Spleen (tissue), 7 donors: ENCODE data around the gene SWI5.

ENCODE experiments used
- POLR2A ChIP-seq, 3 donors: fragments of 450-650 bp; IDR thresholded peaks; one replicate each; pipeline ENCODE4 v1.5.1; 2017; ENCODE audit warnings: antibody characterized with exemption in 3 of 3, mild to moderate bottlenecking in 1 of 3
- POLR2AphosphoS5 ChIP-seq, 3 donors: sonication (generic); formaldehyde crosslinking; IDR thresholded peaks; one replicate each; pipeline ENCODE4 v1.5.1; 2017; ENCODE audit warnings: antibody characterized with exemption in 3 of 3
- TF ChIP-seq, protein P1 (sequence below), 11 experiments: fragments of 200-600 bp in 7 of 11; fragments of 450-650 bp in 4 of 11; sonication (generic) in 4 of 11; IDR thresholded peaks in 8 of 11; conservative IDR thresholded peaks in 3 of 11; 1 replicate in 7 of 11; 2 replicates in 4 of 11; pipeline versions ENCODE4 v1.4.0 to v1.8.0; 2016 to 2021; ENCODE audit warnings: antibody characterized with exemption in 11 of 11, inconsistent platforms in 4 of 11, mild to moderate bottlenecking in 1 of 11
- donor health status: DM: no; HTN: no; CAD: no; lungs with moderate emphysema.
- donor health status: DM: no; HTN: no; CAD: no.
- donor health status: DM: no; HTN: no; CAD: no.

DNA sequence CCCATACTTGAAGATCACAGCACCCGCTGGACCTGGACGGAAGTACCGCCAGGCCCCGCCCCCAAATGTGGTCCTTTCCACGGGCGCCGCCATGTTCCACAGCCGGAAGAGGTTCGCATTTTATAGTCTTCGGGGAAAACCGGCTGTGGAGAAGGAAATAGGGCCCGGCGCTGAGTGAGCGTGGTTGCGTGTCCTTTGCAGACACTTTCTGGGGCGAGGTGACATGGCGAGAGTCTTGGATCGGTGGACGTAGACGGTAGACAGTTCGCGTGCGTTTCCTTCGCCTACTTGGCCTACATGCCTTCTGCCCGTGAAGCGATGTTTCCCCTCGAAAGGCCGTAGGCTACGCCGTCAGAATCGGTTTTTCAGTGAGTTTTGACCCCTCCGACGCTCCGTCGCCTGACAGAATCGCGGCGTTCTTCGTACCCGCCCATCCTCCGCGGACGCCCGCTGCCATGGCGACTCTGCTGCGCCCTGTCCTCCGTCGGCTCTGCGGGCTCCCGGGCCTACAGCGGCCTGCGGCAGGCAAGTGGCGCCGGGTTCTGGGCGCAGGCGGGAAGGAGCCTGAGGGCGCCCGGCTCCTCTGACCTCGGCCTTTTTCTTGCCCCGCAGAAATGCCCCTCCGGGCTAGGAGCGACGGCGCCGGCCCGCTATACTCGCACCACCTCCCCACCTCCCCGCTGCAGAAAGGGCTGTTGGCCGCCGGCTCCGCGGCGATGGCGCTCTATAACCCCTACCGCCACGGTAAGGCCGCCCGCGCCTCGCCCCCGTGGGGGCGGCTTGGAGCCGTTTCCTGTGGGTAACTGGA is 46.5 kb downstream of the SWI5 start, which contains the start of the genes COQ4 and TRUB2:
- peak; percentile 77 to 85 (median 85) for TF ChIP-seq POLR2AphosphoS5 (IDR thresholded peaks at IDR 0.05)
- TF ChIP-seq, protein P1, sequence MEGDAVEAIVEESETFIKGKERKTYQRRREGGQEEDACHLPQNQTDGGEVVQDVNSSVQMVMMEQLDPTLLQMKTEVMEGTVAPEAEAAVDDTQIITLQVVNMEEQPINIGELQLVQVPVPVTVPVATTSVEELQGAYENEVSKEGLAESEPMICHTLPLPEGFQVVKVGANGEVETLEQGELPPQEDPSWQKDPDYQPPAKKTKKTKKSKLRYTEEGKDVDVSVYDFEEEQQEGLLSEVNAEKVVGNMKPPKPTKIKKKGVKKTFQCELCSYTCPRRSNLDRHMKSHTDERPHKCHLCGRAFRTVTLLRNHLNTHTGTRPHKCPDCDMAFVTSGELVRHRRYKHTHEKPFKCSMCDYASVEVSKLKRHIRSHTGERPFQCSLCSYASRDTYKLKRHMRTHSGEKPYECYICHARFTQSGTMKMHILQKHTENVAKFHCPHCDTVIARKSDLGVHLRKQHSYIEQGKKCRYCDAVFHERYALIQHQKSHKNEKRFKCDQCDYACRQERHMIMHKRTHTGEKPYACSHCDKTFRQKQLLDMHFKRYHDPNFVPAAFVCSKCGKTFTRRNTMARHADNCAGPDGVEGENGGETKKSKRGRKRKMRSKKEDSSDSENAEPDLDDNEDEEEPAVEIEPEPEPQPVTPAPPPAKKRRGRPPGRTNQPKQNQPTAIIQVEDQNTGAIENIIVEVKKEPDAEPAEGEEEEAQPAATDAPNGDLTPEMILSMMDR (IDR thresholded peaks at IDR 0.05 in 8 of 11, conservative IDR thresholded peaks at IDR 0.05 in 3 of 11): peak in 1 of 11 experiments; percentile 14
- TF ChIP-seq POLR2A (IDR thresholded peaks at IDR 0.05): peak in 1 of 3 donors; percentile 37
